ENCODE measurements around the gene ZP1.
"Not testable (repeated sequence)": the region's sequence is repeated elsewhere in the genome, so short reads cannot be mapped to it uniquely, and the experiment has no call there.

The ZP1 gene

DNA sequence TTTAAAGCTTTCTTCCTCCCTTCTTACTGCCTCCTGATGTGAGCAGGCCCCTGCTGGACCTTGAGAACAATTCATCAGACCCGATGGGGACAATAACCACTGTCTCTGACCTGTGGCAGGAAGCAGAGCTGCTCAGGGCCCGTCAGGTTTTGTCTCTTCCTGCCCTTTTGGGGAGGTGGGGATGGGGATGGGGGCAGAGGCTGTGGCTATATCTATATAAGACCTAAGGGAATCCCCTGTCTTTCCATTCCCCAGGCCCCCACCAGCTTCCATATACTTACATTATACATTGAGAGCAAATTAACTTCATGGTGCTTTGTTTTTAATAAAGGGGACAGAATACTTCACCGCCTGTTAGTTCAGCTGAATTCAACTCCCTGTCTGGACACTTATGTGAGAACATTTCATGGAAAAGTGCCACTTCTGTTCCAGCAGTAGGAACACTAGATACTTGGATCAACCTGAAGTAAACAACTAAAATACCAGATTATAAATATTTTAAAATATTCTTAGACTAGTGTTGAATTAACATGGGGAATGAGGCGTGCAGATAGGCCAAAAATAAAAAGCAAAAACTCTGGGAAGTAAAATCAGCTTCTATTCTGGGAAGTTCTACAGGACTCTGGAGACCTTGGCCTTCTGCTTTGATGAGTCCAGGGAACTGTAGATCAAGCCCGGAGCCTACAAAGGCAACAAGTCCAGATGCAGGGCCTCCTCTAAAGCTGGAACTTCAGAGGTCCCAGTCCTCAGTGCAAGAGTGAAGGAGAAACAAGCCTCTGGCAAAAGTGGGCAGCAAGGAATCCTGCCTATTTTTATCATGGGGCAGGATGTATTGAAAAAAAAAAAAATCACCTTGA is 11.1 kb downstream of the ZP1 start:
- DNase-seq (ENCODE audit: low read depth in 2 of 2) = no peak

DNA sequence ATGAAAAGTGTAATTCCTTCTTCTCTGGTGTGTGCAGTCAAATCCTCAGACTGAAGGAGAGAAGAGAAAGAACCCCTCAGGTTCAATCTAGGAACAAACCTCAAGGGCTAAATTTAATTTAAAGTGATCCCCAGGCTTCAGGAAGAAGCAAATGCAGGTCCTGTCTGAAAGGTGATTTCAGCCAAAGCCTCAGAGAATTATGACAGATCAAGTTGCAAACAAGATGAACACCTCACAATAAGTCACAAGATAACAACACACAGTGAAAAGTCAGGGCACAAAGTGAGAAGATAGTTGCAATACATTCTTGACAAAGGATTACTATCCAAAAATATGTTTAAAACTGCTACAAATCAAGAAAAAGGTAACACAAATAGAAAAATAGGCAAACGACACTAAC is 11.8 kb downstream of the ZP1 start:
- DNase-seq (ENCODE audit: low read depth in 2 of 2) = no peak

DNA sequence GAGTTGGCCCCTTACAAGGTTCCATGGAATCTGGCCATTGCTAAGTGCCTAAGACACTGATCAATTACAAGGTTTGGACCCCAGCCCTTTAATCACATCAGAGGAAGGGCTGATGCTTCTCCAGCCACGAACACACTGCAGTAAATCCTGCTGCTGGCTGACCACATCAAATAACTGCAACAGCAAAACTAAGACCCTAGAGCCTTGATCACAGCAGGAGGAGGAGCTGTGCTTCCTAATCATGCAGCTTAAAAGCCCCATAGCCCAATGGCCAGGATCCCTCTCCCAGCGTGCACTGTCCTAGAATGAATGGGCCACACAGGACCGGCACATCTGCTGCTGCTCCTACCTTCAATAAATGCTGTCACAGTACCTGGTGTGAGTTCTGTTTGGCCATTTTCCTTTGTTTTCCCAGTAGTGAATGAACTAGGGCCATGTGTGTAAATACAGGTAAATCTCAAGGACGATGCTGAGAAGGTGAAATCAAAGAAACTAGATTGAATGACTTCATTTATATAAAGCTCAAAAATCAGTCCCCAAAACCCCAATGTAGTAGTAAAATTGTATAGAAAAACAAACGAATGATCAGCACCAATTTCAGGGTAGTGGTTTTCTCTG is 12.7 kb downstream of the ZP1 start:
- DNase-seq (ENCODE audit: low read depth in 2 of 2) = no peak

DNA sequence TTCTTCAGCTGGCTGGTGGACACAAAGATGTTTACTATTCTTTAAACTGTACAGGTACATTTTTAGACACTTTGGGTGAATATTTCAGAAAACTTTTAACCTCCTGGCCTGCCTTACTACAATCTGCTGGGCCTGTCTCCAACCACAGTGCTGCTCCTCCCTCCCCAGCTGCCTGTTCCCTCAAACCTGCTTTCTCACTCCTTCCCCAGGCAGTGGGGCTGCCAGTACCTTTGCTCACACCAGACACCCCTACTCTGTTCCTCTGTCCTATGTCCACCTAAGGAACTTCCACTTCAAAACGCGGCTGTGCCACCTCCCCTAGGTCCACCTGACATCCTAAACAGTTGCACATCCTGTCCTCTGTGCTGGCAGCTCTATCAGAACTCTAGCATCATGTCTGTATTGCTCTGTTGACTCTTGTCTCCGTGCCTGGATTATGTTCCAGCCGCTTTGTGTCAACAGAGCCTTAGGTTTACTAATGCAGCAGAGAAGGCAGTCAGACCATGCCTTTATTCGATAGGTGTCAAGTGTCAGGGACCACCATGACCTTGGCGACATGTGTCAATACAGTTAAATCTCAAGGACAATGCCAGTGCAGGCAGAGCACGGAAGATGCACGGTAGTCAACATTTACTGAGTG is 13.4 kb downstream of the ZP1 start:
- DNase-seq (ENCODE audit: low read depth in 2 of 2) = no peak

DNA sequence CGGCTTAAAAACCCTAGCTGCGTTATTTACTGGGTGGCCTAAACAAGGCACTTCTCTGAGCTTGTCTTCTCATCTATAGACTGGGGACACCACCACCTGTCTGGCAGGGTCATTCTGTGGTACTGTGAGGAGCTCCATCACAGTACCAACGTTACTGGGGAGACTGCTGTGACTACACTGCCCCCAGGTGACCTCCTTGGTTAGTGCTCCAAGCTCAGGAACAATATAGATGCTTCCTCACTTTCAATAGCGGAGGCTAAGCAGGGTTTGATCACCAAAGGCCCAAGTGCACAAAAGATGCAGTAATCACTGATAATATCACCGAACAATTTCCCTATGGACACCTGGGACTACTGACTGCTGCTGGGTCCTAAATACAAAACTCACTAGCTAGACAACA is 20.2 kb downstream of the ZP1 start:
- peak in 1 of 2 donors; percentile 16 for DNase-seq (ENCODE audit: low read depth in 2 of 2)

DNA sequence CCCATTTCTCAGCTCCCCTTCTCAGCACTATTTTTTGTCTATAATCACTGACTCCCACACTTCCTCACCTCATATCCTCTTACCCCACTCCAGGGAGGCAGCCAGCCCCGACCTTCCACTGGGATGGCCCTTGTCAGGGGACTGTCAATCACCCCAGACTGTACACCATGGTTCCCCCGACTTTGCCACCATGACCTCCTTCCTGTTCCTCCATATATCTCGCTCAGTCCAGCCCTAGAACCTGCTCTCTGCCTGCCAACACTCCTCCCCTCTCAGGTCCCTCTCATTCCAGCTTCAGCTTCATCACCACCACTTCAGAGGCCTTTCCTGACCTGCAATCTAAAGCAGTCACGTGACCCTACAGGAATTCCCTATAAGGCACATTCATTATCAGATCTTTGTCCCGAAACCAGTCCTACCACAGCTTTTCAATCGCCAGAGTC is 22.5 kb downstream of the ZP1 start:
- DNase-seq (ENCODE audit: low read depth in 2 of 2) = no peak

DNA sequence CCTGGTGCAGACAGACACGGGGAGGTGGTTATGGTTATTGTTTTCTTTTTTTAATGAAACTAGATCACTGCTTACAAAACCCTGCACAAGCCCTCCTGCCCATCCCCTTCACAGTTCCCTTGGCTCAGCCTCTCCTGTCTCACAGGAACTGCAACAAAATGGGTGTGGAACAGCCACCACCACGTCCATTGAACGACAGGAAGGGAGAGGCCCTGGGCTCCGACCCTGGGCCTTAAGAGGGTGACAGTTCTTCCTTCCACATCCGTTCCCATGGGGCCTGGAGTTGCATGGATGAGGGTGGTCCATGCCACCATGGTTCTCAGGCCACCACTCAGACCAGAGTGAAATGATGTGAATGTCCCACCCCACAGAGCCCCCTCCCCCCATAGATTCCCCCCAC is 23.4 kb downstream of the ZP1 start:
- DNase-seq (ENCODE audit: low read depth in 2 of 2) = no peak

DNA sequence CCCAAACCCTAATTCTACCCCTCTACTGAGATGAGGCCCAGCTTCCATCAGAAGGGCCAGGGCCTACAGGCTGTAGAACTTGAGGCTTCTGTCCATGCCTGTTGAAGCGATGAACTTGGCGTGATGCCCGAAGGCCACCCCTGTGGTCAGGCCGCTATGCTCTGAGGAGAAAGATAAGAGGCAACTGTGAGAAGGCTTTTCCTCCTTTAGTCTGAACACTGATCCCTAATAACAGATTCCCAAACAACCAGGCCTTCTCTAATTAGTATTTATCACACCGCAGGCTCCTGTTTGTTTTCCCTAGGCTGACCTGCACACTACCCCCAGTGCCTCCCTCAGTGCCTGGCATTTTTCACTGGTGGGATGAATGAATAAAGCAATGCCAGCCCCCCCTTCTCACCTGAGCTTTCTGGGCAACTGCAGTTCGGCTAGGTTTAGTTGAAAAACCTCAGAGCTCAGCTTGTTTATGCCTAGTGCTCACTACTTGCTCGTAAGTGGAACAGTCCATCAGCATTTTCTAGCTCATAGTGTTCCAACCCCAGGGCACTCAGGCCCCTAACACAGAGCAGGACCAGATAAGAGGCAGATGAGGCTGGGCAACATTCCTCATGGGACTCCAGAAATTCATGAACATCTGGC is 23.9 kb downstream of the ZP1 start:
- DNase-seq (ENCODE audit: low read depth in 2 of 2) = no peak

DNA sequence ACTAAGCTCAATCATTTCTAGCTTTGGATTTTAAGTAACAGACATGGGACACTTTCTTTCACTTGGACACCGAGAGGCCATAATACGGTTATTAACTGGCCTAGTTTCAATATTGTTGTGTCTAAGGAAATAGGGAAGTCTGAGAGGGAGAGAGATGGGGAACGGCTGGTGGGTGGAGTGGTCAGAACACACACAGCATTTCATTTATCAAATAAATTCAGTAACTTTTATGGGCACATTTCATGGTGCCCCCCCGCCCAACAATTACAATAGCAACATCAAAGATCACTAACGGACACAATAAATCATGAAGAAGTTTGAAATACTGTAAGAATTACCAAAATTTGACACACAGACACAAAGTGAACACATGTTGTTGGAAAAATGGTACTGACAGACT is 28.3 kb downstream of the ZP1 start:
- DNase-seq (ENCODE audit: low read depth in 2 of 2) = no peak

DNA sequence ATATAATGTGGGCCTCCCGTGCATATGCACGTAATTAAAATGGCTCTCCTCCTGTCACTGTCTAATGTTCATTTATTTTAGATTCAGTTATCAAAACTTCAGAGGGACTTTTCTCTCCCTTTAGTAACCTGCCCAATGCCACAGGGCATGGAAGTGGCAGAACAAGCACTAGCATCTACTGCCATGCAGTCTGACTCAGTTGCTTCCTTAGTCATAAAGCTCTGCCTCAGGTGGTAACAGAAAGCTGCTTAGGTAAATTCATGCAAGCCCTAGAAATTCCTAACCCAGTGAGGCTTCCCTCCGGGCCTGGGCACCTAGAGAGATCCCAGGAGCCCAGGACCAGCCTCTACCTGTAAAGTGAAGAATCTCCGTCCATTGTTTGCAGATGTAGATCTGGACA is 30.2 kb downstream of the ZP1 start:
- DNase-seq (ENCODE audit: low read depth in 2 of 2) = no peak

DNA sequence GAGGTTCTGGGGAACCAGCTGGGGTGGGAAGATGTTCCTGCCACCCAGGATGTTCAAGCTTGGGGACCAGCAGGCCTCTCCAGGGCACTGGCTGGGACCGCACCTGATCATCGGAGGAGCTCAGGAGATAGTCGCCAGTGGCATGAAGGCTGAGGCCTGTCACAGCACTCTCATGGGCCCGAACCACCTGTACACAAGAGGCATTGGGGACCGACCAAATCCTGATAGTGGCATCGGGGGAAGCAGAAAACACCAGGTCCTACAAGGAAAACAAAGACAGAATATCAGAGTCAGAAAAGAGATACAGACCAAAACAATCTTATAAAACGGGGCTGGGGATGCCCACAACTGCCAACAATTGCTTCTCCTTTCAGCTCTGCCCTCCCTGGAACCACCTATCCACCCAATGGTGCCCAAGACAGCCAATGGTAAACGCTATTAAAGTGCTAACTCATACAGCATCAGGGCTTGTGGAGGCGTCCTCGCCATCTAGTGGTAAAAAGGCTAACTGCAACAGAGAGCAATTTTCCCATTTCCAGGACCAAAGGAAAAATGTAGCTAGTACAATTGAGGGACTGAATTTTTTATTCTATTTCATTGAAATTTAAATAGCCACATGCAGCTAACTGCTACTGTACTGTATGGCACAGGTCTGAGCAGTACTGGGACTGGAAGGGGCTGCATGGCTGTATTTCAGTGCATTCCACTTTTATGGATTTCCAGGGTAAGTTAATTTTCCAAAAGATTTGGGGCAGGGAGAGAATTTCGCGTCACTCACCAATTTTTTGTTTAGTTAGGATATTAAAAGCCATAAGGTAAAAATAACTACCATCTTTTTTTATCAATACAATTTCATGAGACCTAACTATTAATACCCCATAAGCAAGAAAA is 31.9 kb downstream of the ZP1 start:
- no peak for DNase-seq (ENCODE audit: low read depth in 2 of 2)

DNA sequence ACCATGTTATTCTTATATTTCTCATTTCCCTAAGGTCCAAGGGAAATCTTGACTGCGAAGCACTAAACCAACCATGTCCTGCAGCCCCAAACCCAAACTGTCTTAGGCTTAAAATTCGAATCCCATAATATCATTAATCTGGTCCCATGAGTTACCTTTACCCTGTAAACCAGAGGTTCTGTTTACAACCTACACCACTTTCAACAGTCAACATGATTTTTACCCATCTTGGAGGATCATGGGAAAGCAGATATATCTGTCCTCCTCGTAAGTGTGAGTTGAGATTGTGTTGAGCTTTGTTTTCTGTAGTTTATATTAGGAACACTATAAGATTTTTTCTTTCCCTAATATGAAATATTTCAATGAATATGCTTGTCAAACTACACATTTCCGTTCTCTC is 32.6 kb downstream of the ZP1 start:
- no peak for DNase-seq (ENCODE audit: low read depth in 2 of 2)

DNA sequence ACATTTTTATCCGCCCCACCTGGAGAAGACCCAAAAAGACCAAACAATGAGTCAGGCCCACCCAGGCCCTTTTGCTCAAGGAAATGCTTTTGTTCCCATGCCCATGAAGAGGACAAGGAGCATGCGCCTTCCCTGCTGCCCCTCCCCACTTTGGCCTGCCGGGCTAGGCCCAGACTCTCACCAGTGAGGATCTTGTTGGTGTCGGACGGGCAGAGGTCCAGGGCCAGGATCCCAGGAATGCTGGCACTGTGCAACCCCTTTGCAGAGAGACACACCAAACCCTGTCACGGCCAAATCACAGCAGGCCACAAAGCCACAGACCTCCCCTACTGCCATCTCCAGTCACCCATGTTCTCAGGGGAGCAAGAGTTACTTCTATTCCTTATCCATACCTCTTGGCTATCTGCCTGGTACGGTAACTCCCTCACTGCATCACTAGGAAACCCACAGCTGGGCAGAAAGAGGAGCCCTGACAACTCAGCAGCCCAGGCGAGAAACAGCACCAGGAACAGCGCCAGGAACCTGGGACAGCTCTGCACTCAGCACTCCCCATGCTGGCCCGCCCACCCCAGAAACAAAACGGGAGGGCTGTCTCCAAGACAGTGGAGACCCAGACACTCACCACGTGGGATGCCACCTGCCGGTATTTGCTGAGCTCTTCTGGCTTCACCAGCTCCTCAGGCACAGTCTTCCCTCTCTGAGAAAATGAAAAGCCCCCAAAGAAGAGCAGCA is 33.5 kb downstream of the ZP1 start:
- no peak for DNase-seq (ENCODE audit: low read depth in 2 of 2)

DNA sequence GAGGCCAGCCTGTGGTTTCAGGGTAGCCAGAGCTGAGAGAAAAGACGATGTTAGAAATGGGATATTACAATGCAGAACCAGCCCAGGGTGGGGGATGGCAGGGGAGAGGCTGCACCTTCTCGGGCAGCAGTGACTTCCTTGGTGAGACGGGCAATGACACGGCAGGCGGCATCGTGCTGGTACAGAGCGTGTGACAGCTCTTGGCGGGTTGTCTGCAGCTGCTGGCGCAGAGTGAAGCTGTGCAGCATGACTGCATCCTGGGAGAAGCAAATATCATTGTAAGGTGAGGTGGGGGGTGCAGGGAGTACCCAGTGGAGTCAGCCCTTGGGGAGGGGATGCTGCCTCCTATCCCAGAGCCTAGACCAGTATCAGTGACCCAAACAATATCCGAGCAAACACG is 35.3 kb downstream of the ZP1 start:
- DNase-seq (ENCODE audit: low read depth in 2 of 2) = no peak

DNA sequence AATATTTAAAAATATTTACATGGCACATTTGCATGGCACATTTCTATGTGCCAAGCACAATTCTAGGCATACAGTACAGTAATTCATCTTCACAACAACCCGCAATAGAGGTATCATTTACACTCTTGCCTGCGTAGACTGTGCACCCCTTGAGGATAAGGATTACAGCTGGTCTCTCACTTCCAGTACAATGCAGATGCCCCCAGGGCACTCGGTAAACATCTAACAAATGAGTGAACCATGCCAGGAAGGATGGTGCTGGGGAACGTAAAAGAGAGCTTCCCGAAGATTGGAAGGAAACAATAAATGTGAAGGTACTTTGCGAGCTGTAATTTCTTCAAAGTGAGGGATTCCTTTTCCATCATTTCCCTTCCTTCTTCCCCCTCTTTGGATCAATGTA is 37.7 kb downstream of the ZP1 start:
- DNase-seq (ENCODE audit: low read depth in 2 of 2) = no peak

DNA sequence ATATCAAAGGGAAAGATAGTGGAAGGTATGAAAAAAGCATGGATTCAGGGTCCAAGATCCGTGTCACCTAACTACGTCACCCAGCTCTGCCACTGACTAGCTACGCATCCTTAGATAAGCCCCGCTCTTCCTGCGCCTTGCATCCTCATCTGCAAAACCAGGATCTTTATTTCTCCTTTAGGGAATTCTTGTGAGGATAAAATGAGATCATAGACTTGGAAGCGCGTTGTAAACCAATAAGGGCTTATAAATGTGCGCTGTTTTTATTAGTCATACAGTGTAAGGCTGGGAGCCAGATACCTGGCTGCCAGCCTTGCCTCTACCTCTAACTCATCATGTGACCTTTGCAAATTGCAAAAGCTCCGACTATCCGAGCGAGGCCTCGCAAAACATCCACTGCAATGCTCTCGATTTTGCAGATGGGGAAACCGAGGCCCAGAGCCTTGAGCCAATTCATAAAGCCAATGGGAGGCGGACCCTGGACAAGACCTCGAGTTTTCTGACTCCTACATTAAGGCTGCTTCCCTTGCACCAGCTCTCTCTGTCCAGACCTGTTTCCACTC is 38.3 kb downstream of the ZP1 start:
- DNase-seq (ENCODE audit: low read depth in 2 of 2) = no peak

DNA sequence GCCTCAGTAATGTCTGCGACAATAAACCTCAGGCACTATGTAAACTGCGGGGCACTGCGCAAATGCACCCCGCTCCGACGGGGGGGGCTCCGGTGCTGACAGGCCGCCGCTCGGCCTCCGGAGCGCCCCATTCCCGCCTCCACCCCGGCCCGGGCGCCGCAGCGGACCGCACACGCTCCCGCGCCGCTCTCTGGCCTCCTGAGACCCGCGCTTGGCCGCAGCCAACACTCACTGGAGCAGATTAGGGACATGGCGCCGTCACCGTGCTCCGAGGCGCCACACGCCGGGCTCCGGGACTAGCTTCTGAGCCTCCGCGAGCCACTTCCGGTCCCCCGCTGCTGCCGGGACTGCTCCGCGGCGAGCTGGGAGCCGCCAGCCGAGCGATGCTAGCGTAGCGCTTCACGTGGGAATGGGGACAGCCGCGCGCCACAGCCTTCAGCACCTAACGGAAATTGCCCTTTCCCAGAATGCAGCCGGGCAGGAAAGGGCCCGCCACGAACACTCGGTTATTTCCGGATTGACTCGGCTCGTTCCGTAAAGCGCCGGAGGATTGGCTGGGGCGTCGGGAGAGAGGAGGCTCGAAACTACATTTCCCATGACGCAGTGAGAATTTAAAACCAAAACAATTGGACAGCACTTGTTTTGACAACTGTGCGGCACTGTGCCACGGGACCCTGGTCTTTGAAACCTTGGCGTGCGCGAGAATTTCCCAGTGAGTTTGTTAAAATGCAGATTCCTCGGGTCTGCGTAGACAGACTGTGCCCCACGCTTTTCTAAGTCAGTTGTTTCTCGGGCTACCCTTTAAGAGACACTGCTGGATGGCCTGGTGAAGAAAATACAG is 39.0 kb downstream of the ZP1 start, which contains the start of gene PRPF19:
Gene PRPF19, minus strand, starts transcription at position 454 of the 841 bp plus-strand sequence. Its CDS starts 203 bp downstream, at position 251.
- peak; percentile 96 for DNase-seq (ENCODE audit: low read depth in 2 of 2)

DNA sequence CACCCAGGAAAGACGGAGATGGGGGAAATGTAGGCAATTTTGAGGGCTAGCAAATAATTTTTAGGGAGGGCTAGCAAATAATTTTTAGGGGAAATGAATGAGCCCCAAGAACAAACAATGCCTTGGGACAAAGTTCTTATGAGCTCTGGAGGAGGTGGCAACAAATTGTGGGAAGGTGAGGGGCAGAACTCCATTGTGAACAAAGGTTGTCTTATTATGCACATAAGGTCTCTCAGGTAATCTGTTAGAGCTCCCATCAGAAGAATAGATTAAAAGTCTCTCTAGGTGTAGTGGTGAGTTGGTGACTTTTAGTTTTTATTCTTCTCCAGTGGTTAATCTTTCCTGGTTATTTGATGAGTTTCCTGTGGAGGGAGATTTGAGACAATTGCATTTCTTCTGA is 41.5 kb downstream of the ZP1 start:
- no peak for DNase-seq (ENCODE audit: low read depth in 2 of 2)

DNA sequence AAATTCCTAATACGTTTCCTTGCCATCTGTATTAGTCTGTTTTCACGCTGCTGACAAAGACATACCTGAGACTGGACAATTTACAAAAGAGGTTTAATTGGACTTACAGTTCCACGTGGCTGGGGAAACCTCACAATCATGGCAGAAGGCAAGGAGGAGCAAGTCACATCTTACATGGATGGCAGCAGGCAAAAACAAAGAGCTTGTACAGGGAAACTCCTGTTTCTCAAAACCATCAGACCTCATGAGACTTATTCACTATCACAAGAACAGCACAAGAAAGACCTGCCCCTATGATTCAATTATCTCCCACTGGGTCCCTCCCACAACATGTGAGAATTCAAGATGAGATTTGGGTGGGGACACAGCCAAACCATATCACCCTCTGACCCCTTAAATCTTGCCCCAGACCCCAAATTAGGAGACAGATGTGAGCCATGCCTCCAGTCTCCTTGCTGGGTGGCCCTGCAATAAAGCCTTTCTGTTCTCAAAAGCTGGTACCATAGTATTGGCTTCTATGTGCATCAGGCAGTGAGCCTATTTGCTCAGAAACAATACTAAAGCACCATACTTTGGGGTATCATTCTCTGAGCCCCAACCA is 42.4 kb downstream of the ZP1 start:
- DNase-seq (ENCODE audit: low read depth in 2 of 2) = not testable (repeated sequence)

All from stimulated activated CD4-positive, alpha-beta T cell treated with anti-CD3 and anti-CD28 coated beads, Interleukin-1b, Interleukin-23, amount 100 ng/mL, for 4 hours (primary cell).